ENCODE results near the gene MED1.
A peak's percentile ranks its signal among the peaks of the same experiment; 100 is the strongest.
"Not testable (repeated sequence)": the region's sequence is repeated elsewhere in the genome, so short reads cannot be mapped to it uniquely, and the experiment has no call there.

MED1 gene

GRCh38 chr17:39450847-39451581 is at the start of gene MED1:
MED1 (minus strand) TSS chr17:39451263; CDS start chr17:39451062, 201 bp downstream.
- peak; percentile 100 for DNase-seq

- not testable (repeated sequence) for DNase-seq
Observed at GRCh38 chr17:39496921-39497320, 45.9 kb upstream of the MED1 start.

- no peak for DNase-seq
Observed at GRCh38 chr17:39487946-39488345, 36.9 kb upstream of the MED1 start.

- DNase-seq, result not testable (repeated sequence)
Observed at GRCh38 chr17:39487490-39487889, 36.4 kb upstream of the MED1 start.

- no peak for DNase-seq
Observed at GRCh38 chr17:39486242-39486641, 35.2 kb upstream of the MED1 start.

GRCh38 chr17:39485555-39485954 is 34.5 kb upstream of the MED1 start:
- DNase-seq, result no peak

- no peak for DNase-seq
Observed at GRCh38 chr17:39484178-39484577, 33.1 kb upstream of the MED1 start.

- no peak for DNase-seq
Observed at GRCh38 chr17:39483506-39483905, 32.4 kb upstream of the MED1 start.

GRCh38 chr17:39479631-39480030 is 28.6 kb upstream of the MED1 start:
- DNase-seq, result not testable (repeated sequence)

- no peak for DNase-seq
Observed at GRCh38 chr17:39473310-39473709, 22.2 kb upstream of the MED1 start.

GRCh38 chr17:39468610-39469009 is 17.5 kb upstream of the MED1 start:
- DNase-seq, result not testable (repeated sequence)

- not testable (repeated sequence) for DNase-seq
Observed at GRCh38 chr17:39464639-39465181, 13.6 kb upstream of the MED1 start.

GRCh38 chr17:39462631-39463375 is 11.7 kb upstream of the MED1 start:
- peak; percentile 40 for DNase-seq

- peak; percentile 56 for DNase-seq
Observed at GRCh38 chr17:39461926-39462569, 11.0 kb upstream of the MED1 start.

GRCh38 chr17:39461113-39461925 is 10.3 kb upstream of the MED1 start, which contains the start of gene CDK12:
CDK12 (plus strand) TSS chr17:39461486; CDS start chr17:39462072, 586 bp downstream.
- DNase-seq, result peak; percentile 100

GRCh38 chr17:39455919-39456318 is 4.9 kb upstream of the MED1 start:
- no peak for DNase-seq

- no peak for DNase-seq
Observed at GRCh38 chr17:39450051-39450450, 1.0 kb downstream of the MED1 start.

GRCh38 chr17:39447561-39447960 is 3.5 kb downstream of the MED1 start:
- DNase-seq, result no peak

- DNase-seq, result no peak
Observed at GRCh38 chr17:39443326-39443725, 7.7 kb downstream of the MED1 start.

- not testable (repeated sequence) for DNase-seq
Observed at GRCh38 chr17:39439868-39440267, 11.2 kb downstream of the MED1 start.

- DNase-seq, result no peak
Observed at GRCh38 chr17:39429600-39429999, 21.5 kb downstream of the MED1 start.

GRCh38 chr17:39416141-39416540 is 34.9 kb downstream of the MED1 start:
- DNase-seq, result no peak
